Right hindlimb (tissue), 1 donor: Measurements from ENCODE around the gene ZNF26.
"Not testable (repeated sequence)": the region's sequence is repeated elsewhere in the genome, so short reads cannot be mapped to it uniquely, and the experiment has no call there.

ENCODE experiments used
- DNase-seq: peaks from one replicate; pipeline ENCODE4 v3.0.0-alpha.2; 2018

The ZNF26 gene

DNA sequence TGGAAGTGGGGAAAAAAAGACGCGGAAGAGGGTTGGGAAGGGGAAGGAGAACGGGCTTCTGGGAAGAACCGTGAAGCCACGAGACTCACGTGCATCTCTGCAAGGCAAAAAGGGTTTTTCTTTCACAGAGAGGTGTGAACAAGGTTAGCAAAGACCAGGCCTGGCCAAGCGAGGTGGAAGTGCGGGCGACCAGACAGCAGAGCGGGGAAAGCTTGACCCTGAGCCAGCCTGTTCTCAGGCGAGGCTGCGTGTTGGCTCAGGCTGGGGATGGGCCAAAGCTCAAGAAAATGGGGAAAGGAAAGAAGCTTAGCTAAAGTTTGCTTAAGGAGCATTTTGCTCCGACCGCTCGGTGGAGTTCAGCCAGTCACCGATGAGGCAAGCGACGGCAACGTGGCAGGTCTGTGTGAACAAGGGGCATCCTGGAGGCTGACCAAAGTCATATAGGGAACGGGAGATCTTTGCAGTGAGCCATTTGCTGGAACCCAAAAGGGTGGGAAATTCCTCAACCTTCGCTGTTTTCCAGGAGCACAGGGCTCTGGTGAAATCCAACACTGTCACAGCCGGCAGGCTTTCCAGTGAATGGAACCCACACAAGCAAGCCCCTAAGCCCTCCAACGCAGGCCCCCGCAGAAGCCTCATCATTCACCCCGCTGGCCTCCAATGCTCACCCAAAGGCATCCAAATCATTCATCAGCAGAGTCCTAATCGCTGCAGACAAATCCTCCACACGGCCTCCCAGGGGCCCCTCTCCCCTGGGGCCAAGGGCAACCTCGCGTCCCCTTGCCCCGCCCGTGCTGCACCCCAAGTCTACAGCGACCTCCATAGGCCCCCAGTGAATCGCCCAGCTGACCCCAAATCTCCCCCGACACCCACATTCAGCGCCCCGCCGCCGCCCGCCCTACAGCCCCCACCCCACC lies 30.8 kb upstream of the ZNF26 start:
- peak; percentile 76 for DNase-seq

DNA sequence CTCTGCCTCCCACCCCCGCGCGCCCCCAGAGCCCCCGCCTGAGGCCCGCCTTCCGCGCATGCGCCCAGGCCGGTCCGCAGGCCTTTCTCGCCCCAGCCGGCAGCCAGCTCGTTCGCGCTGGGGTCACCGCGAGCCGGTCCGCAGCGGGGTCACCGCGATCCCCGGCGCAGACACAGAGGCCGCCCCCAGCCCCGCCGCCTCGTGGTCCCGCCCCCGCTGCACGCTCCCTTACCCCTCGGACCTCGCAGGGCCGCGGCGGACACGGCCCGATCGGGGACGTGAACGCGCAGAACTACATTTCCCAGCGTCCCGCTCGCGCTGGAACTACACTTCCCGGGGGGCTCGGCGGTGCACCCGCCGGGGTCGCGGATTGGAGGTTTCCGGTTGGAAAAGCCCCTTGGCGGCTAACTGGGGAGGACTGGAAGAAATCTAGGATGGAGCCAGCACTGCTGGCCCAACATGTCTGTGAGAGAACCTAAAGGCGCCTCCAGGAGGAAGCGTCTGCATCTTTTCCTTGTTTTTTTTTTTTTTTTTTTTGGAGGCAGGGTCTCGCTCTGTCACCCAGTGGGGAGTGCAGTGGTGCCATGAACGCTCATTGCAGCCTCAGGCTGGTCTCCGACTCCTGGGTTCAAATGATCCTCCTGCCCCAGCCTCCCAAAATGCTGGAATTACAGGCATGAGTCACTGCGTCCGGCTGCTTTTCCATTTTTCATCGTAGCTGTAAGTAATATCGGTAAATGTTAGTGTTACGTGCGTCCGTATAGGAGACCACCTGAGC lies 30.0 kb upstream of the ZNF26 start, which contains the start of gene ZNF605:
Gene ZNF605, minus strand, starts transcription at position 296 of the 778 bp plus-strand sequence. CDS start 10,671 bp downstream, outside the sequence.
- peak; percentile 97 for DNase-seq

DNA sequence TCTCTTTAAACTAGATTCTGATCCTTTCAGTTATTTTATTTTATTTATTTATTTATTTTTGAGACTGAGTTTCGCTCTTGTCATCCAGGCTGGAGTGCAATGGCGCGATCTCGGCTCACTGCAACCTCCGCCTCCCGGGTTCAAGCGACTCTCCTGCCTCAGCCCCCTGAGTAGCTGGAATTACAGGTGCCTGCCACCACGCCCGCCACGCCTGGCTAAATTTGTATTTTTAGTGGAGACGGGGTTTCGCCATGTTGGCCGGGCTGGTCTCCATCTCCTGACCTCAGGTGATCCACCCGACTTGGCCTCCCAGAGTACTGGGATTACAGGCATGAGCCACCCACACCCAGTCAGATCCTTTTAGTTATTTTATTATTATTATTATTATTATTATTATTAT lies 24.4 kb upstream of the ZNF26 start:
- DNase-seq: not testable (repeated sequence)

DNA sequence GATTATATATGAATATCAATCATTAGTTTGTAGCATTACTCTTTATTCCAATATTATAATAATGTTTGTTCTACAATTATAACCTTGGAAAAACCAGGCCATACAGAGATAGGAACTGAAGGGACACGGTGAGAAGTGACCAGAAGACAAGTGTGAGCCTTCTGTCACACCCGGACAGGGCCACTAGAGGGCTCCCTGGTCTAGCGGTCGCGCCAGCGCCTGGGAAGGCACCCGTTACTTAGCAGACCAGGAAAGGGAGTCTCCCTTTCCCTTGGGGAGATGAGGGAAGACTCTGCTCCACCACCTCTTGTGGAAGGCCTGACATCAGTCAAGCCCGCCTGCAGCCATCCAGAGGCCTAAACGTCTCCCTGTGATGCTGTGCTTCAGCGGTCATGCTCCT lies 22.2 kb upstream of the ZNF26 start:
- DNase-seq: not testable (repeated sequence)

DNA sequence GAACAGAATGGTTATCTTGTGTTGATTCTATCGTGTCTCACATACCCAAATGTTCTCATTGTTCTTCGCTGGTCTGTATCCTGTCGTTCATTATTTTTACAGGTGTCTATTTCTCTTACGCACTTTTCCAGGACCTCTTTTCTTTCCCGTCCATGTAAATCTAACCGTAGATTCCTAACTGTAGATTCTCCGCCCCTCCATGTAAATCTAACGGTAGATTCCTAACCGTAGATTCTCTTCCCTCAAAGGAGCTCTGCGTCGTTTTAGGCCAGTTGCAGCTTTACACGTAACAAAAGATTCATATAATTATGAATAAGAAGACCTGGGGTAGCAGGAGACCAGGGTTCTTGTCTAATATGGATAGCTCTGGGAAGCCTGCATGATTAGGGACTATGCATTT lies 20.4 kb upstream of the ZNF26 start:
- DNase-seq: no peak

DNA sequence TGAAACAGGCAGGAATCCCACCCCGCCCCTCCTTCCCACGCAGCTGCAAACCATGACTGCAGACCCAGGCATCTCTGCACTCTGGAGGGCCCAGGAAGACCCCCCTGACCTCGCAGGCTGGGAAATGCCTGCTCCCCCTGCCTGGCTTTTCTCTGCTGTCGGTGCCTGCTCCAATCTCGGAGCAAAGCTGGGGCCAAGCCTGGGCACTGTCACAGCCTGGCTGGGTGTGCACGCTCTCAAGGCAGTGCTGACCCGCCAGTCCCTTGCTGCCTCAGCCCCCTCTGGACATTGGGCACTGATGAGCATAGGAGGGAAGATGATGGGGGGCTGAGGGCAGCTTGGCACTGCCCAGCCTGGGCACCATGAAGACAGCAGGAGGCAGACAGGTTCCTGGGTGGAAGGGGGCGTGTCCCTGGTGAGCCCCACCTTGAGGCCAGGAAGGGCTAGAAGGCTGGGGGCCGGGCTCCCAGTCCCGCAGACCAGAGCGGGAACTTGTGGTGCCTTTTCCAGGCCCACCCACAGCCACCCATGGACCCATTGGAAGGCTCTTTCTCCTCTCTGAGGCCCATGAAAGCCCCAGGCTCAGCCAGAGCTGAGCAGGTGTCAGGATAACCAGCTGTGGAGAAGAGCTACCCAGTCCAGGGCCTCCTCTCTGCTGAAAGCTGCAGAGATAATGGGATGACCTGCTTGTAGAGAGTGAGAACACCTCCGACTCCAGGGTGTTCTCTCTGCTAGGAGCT lies 19.3 kb upstream of the ZNF26 start:
- no peak for DNase-seq

DNA sequence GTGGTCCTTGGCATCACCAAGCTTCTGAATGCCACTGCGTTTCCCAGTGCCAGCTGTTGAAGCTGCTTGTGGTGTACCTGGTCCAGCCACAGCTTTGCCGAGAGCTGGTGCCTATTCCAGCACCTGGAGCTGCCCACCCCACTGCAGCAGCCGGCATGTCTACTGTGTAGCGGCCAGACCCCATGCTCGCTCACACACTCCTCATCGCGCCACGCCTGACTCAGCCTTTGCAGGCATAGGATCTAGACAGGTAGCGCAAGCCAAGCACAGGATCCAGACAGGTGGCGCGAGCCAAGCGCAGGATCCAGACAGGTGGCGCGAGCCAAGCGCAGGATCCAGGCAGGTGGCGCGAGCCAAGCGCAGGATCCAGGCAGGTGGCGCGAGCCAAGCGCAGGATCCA lies 18.4 kb upstream of the ZNF26 start:
- no peak for DNase-seq

DNA sequence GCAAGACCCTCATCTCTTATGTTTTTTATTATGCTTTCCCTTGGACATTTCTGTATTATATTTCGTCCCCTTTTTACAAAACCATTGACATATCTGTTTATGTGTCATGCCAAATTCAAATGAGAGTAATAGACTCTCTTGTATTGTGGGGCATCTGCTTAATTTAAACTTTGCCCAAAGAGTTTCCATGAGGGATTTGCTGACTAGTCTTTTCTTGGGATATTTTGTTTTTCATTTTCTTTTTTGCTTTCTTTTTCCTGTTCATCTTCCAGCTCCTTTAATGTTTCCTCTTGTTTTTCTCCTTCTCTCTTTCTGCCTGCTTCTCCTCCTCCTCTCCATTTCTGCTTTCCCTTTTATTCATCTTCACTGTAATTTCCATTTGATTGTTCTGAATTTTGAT lies 13.8 kb upstream of the ZNF26 start:
- no peak for DNase-seq

DNA sequence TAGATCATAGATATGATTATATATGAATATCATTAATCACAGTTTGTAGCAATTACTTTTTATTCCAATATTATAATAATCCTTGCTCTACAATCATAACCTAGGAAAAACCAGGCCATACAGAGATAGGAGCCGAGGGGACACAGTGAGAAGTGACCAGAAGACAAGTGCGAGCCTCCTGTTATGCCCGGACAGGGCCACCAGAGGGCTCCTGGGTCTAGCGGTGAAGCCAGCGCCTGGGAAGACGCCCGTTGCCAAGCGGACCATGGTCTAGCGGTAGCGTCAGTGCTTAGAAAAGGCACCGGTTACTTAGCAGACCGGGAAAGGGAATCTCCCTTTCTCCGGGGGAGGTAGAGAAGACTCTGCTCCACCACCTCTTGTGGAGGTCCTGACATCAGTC lies 9.3 kb upstream of the ZNF26 start:
- not testable (repeated sequence) for DNase-seq

DNA sequence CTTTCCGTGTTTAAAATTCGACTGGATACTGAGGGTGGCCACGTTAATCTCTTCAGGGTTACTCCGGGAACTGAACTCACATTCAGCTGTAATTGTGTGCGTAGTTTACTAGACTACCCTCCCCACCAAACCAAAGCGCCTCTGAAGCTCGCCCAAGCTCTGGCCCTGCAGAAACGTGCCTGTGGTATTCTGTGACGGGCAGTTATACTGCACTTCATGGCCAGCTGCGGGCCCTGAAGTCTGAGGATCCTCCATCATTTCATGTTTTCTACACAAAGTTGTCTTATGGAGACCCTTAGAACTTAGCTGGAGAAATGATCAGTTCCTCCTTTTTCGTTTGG lies 688 bp downstream of the ZNF26 start:
- DNase-seq: no peak

DNA sequence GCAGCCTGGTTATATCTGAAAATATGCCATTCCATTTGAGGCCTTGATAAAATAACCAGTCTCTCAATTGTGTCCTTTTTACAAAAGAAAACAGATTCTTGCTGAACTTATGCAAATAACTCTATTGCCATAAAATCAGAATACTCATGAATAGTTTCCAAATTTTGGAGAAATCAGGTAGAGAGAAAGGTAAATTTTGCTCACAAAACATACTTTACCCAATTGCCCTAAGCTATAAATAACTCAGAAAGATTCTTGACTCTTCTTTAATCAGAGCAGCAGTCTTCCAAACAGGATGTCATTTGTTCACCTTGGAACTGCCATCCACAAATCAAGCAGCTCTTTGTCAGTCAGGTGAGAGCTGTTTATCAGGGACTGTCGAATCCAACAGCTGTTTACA lies 12.6 kb downstream of the ZNF26 start:
- DNase-seq: no peak

DNA sequence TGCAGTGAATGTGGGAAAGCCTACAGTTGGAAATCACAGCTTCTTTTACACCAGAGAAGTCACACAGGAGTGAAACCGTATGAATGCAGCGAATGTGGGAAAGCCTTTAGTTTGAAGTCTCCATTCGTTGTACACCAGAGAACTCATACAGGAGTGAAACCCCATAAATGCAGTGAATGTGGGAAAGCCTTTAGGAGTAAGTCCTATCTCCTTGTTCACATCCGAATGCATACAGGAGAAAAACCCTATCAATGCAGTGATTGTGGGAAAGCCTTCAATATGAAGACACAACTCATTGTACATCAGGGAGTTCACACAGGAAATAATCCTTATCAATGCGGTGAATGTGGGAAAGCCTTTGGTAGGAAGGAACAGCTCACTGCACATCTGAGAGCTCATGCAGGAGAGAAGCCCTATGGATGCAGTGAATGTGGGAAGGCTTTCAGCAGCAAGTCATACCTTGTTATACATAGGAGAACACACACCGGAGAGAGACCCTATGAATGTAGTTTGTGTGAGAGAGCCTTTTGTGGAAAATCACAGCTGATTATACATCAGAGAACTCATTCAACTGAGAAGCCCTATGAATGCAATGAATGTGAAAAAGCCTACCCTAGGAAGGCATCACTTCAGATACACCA lies 24.6 kb downstream of the ZNF26 start:
- no peak for DNase-seq

DNA sequence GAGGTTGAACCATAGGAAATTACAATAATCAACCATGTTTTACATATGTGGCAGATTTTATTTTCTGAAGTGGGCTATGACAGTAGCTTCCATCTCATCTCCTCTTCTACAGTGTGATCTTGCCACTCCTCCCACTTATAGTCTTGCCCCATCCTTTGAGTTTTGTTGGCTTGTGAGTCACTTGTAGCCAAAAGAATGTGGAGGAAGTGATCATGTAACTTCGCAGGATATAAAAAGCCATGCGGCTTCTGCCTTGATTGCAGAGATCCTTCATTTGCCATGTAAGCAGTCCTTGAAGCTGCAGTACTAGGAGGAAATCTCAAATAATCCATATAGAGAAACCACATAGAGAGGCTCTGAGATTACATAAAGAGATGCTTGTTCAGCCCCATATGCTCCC lies 37.4 kb downstream of the ZNF26 start:
- DNase-seq: no peak

DNA sequence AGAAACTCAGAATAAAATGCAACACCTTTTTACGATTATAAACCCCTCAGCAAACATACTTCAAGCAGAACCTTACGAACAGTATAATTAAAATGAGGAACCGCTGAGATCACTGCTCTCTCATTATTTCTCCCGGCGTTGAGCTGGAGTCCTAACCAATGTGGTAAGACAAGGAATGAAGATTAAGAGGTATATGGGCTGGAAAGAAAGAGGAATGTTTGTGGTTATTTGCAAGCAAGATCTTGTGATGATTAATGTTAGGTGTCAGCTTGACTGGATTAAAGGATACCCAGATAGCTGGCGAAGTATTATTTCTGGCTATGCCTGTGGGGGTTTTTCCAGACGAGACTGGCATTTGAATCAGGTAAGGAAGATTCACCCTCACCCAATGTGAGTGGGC lies 40.8 kb downstream of the ZNF26 start:
- DNase-seq: no peak

DNA sequence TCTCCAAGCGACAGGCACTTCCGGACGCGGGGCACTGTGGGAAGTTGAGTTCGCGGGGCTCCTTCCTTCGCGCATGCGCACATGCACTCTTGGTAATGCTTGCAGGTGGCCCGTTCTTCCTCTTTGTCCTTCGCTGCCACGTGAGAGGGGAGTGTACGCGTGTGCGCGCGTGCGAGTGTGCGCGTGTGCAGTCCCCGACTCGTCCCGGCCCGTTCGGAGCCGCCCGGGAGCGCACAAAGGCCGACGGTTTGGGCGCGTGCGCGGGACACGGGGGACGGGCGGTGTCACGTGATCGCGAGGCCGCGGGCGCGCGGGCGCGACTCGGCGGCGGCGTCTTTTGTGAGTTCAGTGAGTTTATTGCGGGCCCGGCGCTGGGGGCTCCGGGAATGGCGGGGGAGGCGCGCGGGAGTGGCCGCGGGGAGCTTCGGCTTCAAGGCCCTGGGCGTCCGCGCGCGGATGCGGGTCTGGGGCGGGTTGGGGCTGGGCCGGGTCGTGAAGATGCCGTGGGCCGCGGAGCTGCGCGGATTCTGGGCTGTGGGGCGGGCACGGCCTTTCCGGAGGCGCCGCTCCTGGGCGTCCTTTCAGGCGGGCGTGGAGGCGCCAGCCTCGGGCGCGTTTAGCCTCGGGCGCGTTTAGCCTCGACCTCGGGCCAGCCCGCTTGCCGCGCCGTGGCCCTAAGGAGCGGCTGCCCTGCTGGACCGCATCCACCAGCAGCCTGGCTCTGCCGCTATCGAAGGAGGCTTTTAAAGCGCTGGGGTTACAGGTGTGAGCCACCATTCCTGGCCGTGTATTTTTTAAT lies 51.2 kb downstream of the ZNF26 start, which contains the start of gene ZNF84:
Gene ZNF84, plus strand, starts transcription at position 303 of the 799 bp plus-strand sequence. CDS start 3,959 bp downstream, outside the sequence.
- DNase-seq: peak; percentile 98

DNA sequence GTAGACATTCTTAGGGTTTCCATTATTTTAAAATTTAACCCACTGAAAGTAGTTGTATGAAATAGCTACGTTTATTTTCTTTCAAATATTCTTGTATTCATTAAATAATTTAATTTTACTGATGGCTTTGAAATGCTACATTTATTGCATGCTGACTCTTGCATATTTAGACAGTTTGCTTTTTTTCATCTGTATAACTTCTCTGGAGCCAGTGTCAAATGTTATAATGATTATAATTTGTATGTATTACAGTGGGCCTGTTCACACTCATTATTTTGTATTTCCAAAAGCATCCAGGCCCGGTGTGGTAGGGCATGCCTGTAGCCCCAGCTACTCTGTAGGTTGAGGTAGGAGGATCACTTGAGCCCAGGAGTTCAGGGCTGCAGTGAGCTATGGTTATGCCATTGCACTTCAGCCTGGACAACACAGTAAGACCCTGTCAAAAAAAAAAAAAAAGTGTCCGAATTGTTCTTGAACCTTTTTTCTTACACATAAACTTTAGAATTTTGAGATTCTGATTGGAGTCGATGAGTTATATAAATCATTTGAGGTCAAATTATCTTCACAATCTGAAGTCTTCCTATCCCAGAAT lies 52.0 kb downstream of the ZNF26 start:
- DNase-seq: no peak

DNA sequence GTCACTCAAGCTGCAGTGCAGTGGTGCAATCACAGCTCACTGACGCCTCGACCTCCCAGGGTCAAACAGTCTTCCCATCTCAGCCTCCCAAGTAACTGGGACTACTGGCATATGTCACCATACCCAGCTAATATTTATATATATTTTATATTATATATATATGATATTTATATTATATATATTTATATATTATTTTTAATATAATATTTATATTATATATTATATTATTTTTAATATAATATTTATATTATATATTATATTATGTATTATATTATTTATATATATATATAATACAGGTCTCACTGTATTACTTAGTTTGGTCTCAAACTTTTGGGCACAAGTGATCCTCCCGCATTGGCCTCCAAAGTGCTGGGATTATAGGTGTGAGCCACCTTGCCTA lies 60.5 kb downstream of the ZNF26 start:
- no peak for DNase-seq

DNA sequence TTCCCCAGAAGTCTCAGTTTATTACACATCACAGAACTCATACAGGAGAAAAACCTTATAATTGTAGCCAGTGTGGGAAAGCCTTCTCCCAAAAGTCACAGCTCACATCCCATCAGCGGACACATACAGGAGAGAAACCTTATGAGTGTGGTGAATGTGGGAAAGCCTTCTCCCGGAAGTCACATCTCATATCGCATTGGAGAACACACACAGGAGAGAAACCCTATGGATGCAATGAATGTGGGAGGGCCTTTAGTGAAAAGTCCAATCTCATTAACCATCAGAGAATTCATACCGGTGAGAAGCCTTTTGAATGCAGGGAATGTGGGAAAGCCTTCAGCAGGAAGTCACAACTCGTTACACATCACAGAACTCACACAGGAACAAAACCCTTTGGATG lies 71.3 kb downstream of the ZNF26 start:
- DNase-seq: no peak

DNA sequence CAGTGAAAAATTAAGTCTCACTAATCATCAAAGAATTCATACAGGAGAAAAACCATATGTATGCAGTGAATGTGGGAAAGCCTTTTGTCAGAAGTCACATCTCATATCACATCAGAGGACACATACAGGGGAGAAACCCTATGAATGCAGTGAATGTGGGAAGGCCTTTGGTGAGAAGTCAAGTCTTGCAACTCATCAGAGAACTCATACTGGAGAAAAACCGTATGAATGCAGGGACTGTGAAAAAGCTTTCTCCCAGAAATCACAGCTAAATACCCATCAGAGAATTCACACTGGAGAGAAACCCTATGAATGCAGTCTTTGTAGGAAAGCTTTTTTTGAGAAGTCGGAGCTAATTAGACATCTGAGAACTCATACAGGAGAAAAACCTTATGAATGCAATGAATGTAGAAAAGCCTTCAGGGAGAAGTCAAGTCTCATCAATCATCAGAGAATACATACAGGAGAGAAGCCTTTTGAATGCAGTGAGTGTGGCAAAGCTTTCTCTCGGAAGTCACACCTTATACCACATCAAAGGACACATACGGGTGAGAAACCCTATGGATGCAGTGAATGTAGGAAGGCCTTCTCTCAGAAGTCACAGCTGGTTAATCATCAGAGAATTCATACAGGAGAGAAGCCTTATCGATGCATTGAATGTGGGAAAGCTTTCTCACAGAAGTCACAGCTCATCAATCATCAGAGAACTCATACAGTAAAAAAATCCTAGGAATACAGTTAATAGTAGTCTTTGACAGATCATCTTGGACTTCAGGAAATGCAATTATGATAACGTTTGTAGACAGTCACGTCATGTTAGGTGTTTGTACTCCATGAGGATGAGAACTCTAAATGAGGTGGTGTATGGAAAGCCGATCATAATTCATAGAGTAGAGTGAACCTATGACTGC lies 72.3 kb downstream of the ZNF26 start:
- no peak for DNase-seq

DNA sequence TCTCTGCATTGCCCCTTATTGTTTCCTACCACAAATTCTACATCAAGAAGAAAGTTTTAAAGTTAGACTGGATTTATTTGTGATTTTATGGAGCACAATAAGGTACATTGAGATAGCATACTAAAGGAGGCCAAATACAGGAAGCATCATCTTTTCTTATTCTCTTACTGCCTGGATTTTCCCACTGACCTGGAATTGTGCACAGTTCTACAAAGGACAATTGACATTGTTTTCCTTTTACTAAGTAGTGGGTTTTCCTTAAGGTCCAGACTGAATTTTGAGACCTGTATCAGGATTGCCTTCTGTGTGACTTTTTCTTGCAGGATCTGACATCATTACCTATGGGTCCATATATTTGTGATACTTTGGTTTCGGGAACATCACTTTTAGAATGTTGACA lies 75.8 kb downstream of the ZNF26 start:
- DNase-seq: no peak
